Suppressor macrophage treated with lipopolysaccharide for 4 hours (primary cell): ENCODE results near the gene SYTL3.
A peak's percentile ranks its signal among the peaks of the same experiment; 100 is the strongest.
"Not testable (repeated sequence)": the region's sequence is repeated elsewhere in the genome, so short reads cannot be mapped to it uniquely, and the experiment has no call there.

Experiments
- DNase-seq: peaks from one replicate; pipeline ENCODE4 v3.0.0-alpha.2; 2020

SYTL3 gene

GRCh38 chr6:158642097-158642601 lies 7.7 kb upstream of the SYTL3 start:
- DNase-seq: no peak

- no peak for DNase-seq
These were observed 6.0 kb upstream of the SYTL3 start for GRCh38 chr6:158643836-158644230.

GRCh38 chr6:158644231-158645063 lies 5.4 kb upstream of the SYTL3 start, which contains the start of gene DYNLT1:
TSS of gene DYNLT1 (minus strand) at chr6:158644743. CDS start at chr6:158644708, 35 bp downstream.
- DNase-seq: peak; percentile 98

GRCh38 chr6:158645064-158646022 lies 4.5 kb upstream of the SYTL3 start:
- no peak for DNase-seq

GRCh38 chr6:158646023-158646910 lies 3.6 kb upstream of the SYTL3 start:
- DNase-seq: no peak

- no peak for DNase-seq
These were observed 2.4 kb upstream of the SYTL3 start for GRCh38 chr6:158647501-158647900.

- DNase-seq: peak; percentile 77
These were observed 1.1 kb upstream of the SYTL3 start for GRCh38 chr6:158648682-158649131.

GRCh38 chr6:158651981-158652737 lies 2.3 kb downstream of the SYTL3 start:
- DNase-seq: not testable (repeated sequence)

- peak; percentile 74 for DNase-seq
These were observed 3.9 kb downstream of the SYTL3 start for GRCh38 chr6:158653577-158654354.

- DNase-seq: peak; percentile 92
These were observed 4.6 kb downstream of the SYTL3 start for GRCh38 chr6:158654498-158654897.

GRCh38 chr6:158654960-158655489 lies 5.2 kb downstream of the SYTL3 start:
- peak; percentile 62 for DNase-seq

GRCh38 chr6:158655569-158656450 lies 6.0 kb downstream of the SYTL3 start:
- no peak for DNase-seq

- DNase-seq: not testable (repeated sequence)
These were observed 7.1 kb downstream of the SYTL3 start for GRCh38 chr6:158656986-158657385.

GRCh38 chr6:158660333-158660754 lies 10.5 kb downstream of the SYTL3 start:
- peak; percentile 39 for DNase-seq

GRCh38 chr6:158661156-158661685 lies 11.4 kb downstream of the SYTL3 start:
- no peak for DNase-seq

- DNase-seq: no peak
These were observed 12.7 kb downstream of the SYTL3 start for GRCh38 chr6:158662607-158662953.

- no peak for DNase-seq
These were observed 13.2 kb downstream of the SYTL3 start for GRCh38 chr6:158662954-158663624.

GRCh38 chr6:158663625-158664165 lies 13.8 kb downstream of the SYTL3 start:
- no peak for DNase-seq
